Measurements from ENCODE around the gene BCLAF3. TPM values are rescaled to one million over a fixed set of nuclear protein-coding genes. Genes with fewer than 3 reads are reported as not detected.

The BCLAF3 gene
- total and polyA plus RNA-seq, 8 donors = 11.1 to 20.5 (median 16.9) TPM

GRCh38 chrX:20028588-20028987 is 37.7 kb upstream of the BCLAF3 start:
- intact Hi-C loops (cut with DNase I) = no loop called here
- Histone ChIP-seq H3K9me3 (no peaks in the 10 kb centered on the region), H3K27me3 (no peaks in the 10 kb centered on the region), H3K36me3 (no peaks in the 10 kb centered on the region), H3K4me3 (no peak overlapping the region), H3K27ac (no peak overlapping the region), H3K4me1 (no peaks in the 10 kb centered on the region)
- no peak for ATAC-seq
- DNase-seq = no peak
- no peak for TF ChIP-seq CTCF (IDR thresholded peaks at IDR 0.05)

- H3K4me3 ChIP-seq = no peak overlapping the region
- H3K36me3 ChIP-seq = no peaks in the 10 kb centered on the region
- intact Hi-C loops (cut with DNase I) = no loop called here
- H3K4me1 ChIP-seq = no peaks in the 10 kb centered on the region
- H3K27ac ChIP-seq = no peak overlapping the region
- no peak for ATAC-seq
- DNase-seq = no peak
- H3K27me3 ChIP-seq = no peaks in the 10 kb centered on the region
- no peaks in the 10 kb centered on the region for H3K9me3 ChIP-seq
- no peak for TF ChIP-seq CTCF (IDR thresholded peaks at IDR 0.05)
These were observed 35.4 kb upstream of the BCLAF3 start for GRCh38 chrX:20026278-20026677.

- Histone ChIP-seq H3K27me3 (no peaks in the 10 kb centered on the region), H3K36me3 (no peaks in the 10 kb centered on the region), H3K4me3 (no peak overlapping the region), H3K4me1 (no peaks in the 10 kb centered on the region), H3K27ac (no peak overlapping the region), H3K9me3 (peaks cover 0 to 10% of the 10 kb centered on the region in 2 donors)
- DNase-seq (no peak), ATAC-seq (no peak)
- no peak for TF ChIP-seq CTCF (IDR thresholded peaks at IDR 0.05)
- intact Hi-C loops (cut with DNase I) = no loop called here
These were observed 29.0 kb upstream of the BCLAF3 start for GRCh38 chrX:20019672-20020365.

- H3K27ac ChIP-seq = no peak overlapping the region
- no peak for TF ChIP-seq CTCF (IDR thresholded peaks at IDR 0.05)
- no peaks in the 10 kb centered on the region for H3K27me3 ChIP-seq
- peaks cover 0 to 10% of the 10 kb centered on the region in 2 donors for H3K9me3 ChIP-seq
- intact Hi-C loops (cut with DNase I) = no loop called here
- no peaks in the 10 kb centered on the region for H3K4me1 ChIP-seq
- DNase-seq (no peak), ATAC-seq (no peak)
- H3K36me3 ChIP-seq = no peaks in the 10 kb centered on the region
- H3K4me3 ChIP-seq = no peak overlapping the region
These were observed 25.7 kb upstream of the BCLAF3 start for GRCh38 chrX:20016616-20016945.

- ATAC-seq (no peak), DNase-seq (no peak)
- peaks cover 0 to 10% of the 10 kb centered on the region in 2 donors for H3K9me3 ChIP-seq
- intact Hi-C loops (cut with DNase I) = no loop called here
- H3K4me1 ChIP-seq = no peaks in the 10 kb centered on the region
- H3K36me3 ChIP-seq = no peaks in the 10 kb centered on the region
- no peak overlapping the region for H3K4me3 ChIP-seq
- H3K27me3 ChIP-seq = no peaks in the 10 kb centered on the region
- TF ChIP-seq CTCF (IDR thresholded peaks at IDR 0.05) = no peak
- no peak overlapping the region for H3K27ac ChIP-seq
These were observed 25.2 kb upstream of the BCLAF3 start for GRCh38 chrX:20015945-20016615.

Measured in left lung (tissue), 10 donors.